MCF 10A (cell line): ENCODE data around the gene AKAP13. TPM values are rescaled to one million over a fixed set of nuclear protein-coding genes. Genes with fewer than 3 reads are reported as not detected.

Source experiments
- BruUV-seq: library from RNA; stranded (reverse); fragments of 400-500 nt; replicated peaks from 2 replicates; lab custom pipeline; 2021; lab: Mats Ljungman, UMichigan
- CTCF ChIA-PET: fragments of 300-600 bp; sonication (Branson Sonifier 250); formaldehyde crosslinking; extraction: SDS; loops from one replicate; lab custom pipeline; 2021; ENCODE audit warnings: antibody characterized with exemption, inconsistent platforms; lab: Yijun Ruan, JAX
- POLR2A ChIA-PET: fragments of 300-600, 350-650 bp; sonication (Branson Sonifier 250); formaldehyde crosslinking; extraction: SDS; loops from one replicate; lab custom pipeline; 2020; ENCODE audit warnings: antibody characterized with exemption, inconsistent platforms; lab: Yijun Ruan, JAX
- DNase-seq: peaks from one replicate; pipeline ENCODE4 v3.0.0-alpha.2; 2018; ENCODE audit not compliant: unreplicated experiment
- H3K27ac Mint-ChIP-seq: one replicate; pipeline ENCODE4 v1.8.0; 2022; ENCODE audit warnings: mild to moderate bottlenecking, low read depth, mixed read lengths; ENCODE audit not compliant: unreplicated experiment
- H3K27me3 Mint-ChIP-seq: one replicate; pipeline ENCODE4 v1.8.0; 2022; ENCODE audit warnings: mixed read lengths; ENCODE audit not compliant: insufficient read depth, unreplicated experiment
- H3K36me3 Mint-ChIP-seq: one replicate; pipeline ENCODE4 v1.8.0; 2022; ENCODE audit warnings: mild to moderate bottlenecking, moderate library complexity, mixed read lengths; ENCODE audit not compliant: insufficient read depth, unreplicated experiment
- H3K4me1 Mint-ChIP-seq: one replicate; pipeline ENCODE4 v1.8.0; 2022; ENCODE audit warnings: mixed read lengths; ENCODE audit not compliant: insufficient read depth, unreplicated experiment
- H3K4me3 Mint-ChIP-seq: one replicate; pipeline ENCODE4 v1.8.0; 2022; ENCODE audit warnings: mild to moderate bottlenecking, moderate library complexity, mixed read lengths; ENCODE audit not compliant: unreplicated experiment
- H3K9me3 Mint-ChIP-seq: one replicate; pipeline ENCODE4 v1.8.0; 2022; ENCODE audit warnings: mixed read lengths; ENCODE audit not compliant: unreplicated experiment
- intact Hi-C: fragments of 100-400 bp; cut with micrococcal nuclease; formaldehyde crosslinking; loops from 2 replicates; pipeline ENCODE4 v1.14.1; 2022
- total RNA-seq: library from RNA; stranded (reverse); gene quantifications from 2 replicates; pipeline ENCODE4 v1.2.3, GENCODE V29; 2022
- TF ChIP-seq, protein P1 (sequence below): fragments of 200-600 bp; IDR thresholded peaks from one replicate; pipeline ENCODE4 v1.8.0; 2022; ENCODE audit warnings: antibody characterized with exemption, mild to moderate bottlenecking; ENCODE audit not compliant: unreplicated experiment

The AKAP13 gene
- total RNA-seq, 1 experiment from 2014 or later = 65.7 TPM

DNA sequence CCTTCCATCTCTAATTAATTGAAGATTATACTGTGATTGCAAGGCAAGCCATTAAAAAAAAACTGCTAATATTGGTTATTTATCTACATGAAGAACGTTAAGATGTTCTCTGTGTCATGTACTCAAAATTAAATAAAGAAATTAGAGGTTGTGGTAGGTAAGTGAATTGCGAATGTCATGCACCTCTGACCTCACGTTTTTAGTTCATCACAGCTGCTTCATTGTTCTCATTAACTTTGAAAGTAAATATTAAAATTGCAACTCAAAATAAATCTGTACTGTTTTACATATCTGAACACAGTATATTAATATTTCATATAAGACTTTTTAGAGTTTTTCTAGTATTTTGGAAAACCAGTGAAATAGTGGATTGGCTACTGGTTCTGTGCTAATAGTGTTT lies 320.4 kb downstream of the AKAP13 start:
- CTCF ChIA-PET = no interaction called here

DNA sequence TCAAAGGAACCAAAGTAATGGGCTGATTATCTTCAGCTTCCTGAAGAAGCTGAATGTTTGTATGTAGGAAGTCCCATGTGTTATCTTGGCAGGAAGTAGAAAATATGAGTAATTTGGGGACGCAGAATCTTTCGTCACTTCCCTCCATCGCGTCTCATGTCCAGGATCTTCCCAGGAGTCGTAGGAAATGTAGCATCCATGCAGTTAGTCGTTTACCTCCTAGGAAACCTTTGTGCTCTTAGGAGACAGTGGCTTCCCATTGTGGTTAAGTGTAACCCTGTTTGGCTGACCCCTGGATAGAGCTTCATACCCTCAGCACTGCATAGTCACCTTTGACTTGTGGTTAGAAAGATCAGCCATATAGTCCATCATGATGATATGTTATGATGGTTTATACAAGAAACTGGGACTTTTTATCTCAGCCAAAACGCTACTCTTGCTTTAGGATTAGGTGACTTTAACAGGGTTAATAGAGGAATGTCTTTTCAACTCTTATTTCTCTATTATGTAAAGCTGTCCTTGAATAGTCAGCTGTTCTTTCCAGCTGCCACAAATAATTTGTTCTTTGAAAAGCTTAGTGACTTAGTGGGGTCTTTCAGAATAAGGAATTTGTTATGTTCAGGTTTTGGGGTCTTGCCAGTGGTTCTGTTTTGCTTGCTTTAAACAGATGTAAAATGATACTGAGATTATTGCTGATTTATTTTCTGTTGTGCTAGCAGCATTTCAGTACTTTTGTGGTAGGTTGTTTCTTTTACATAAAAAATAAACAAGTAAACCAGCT lies 322.1 kb downstream of the AKAP13 start:
- Mint-ChIP-seq H3K4me1 (no peaks in the 10 kb centered on the region), H3K9me3 (no peaks in the 10 kb centered on the region), H3K27ac (no peak overlapping the region), H3K4me3 (no peak overlapping the region), H3K36me3 (peaks cover 60% of the 10 kb centered on the region), H3K27me3 (no peaks in the 10 kb centered on the region)
- TF ChIP-seq, protein P1, sequence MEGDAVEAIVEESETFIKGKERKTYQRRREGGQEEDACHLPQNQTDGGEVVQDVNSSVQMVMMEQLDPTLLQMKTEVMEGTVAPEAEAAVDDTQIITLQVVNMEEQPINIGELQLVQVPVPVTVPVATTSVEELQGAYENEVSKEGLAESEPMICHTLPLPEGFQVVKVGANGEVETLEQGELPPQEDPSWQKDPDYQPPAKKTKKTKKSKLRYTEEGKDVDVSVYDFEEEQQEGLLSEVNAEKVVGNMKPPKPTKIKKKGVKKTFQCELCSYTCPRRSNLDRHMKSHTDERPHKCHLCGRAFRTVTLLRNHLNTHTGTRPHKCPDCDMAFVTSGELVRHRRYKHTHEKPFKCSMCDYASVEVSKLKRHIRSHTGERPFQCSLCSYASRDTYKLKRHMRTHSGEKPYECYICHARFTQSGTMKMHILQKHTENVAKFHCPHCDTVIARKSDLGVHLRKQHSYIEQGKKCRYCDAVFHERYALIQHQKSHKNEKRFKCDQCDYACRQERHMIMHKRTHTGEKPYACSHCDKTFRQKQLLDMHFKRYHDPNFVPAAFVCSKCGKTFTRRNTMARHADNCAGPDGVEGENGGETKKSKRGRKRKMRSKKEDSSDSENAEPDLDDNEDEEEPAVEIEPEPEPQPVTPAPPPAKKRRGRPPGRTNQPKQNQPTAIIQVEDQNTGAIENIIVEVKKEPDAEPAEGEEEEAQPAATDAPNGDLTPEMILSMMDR = no peak
- ChIA-PET CTCF (interaction anchor here (1.3 kb wide), 1 partner anchor 406 kb away, joined by 3 read pairs; no protein-coding TSS in a partner anchor), POLR2A (no interaction called here)
- DNase-seq = no peak
- BruUV-seq = no TSS peak
- intact Hi-C loops = no loop called here

More for the DNA sequence above, 320.4 kb downstream of the AKAP13 start:
- Mint-ChIP-seq H3K27ac (no peak overlapping the region), H3K9me3 (no peaks in the 10 kb centered on the region), H3K4me3 (no peak overlapping the region), H3K36me3 (peaks cover 72% of the 10 kb centered on the region), H3K4me1 (no peaks in the 10 kb centered on the region), H3K27me3 (no peaks in the 10 kb centered on the region)
- intact Hi-C loops = no loop called here
- BruUV-seq = no TSS peak
- DNase-seq = no peak
- TF ChIP-seq, protein P1 = no peak
- POLR2A ChIA-PET = interaction anchor here (0.6 to 1.1 kb wide), 2 partner anchors 12 to 13 kb away, joined by 3 to 4 read pairs; no protein-coding TSS in a partner anchor

DNA sequence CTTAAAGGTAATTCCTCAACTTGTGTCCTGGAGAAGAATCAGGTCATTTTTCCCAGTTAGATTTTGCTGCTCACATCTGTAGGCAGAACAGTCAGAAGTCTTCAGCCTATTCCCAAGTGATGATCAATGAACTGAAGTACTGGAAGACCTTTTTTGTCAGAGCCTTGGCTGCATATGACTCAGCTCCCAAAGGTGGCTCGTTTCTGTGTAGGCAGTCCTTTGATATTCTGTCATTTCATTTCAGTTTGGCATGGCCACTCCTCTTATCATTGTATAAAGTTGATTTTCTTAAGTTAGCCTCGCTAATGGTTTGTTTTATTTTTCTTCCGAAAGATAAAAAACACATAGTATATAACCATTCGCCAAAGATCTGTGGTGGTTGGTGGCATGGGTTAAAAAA lies 323.7 kb downstream of the AKAP13 start:
- Mint-ChIP-seq H3K27me3 (no peaks in the 10 kb centered on the region), H3K4me1 (no peaks in the 10 kb centered on the region), H3K4me3 (no peak overlapping the region), H3K9me3 (no peaks in the 10 kb centered on the region), H3K27ac (no peak overlapping the region), H3K36me3 (peaks cover 63% of the 10 kb centered on the region)
- DNase-seq = no peak
- CTCF ChIA-PET = no interaction called here
- POLR2A ChIA-PET = no interaction called here
- intact Hi-C loops = no loop called here
- TF ChIP-seq, protein P1 = no peak
- no TSS peak for BruUV-seq

DNA sequence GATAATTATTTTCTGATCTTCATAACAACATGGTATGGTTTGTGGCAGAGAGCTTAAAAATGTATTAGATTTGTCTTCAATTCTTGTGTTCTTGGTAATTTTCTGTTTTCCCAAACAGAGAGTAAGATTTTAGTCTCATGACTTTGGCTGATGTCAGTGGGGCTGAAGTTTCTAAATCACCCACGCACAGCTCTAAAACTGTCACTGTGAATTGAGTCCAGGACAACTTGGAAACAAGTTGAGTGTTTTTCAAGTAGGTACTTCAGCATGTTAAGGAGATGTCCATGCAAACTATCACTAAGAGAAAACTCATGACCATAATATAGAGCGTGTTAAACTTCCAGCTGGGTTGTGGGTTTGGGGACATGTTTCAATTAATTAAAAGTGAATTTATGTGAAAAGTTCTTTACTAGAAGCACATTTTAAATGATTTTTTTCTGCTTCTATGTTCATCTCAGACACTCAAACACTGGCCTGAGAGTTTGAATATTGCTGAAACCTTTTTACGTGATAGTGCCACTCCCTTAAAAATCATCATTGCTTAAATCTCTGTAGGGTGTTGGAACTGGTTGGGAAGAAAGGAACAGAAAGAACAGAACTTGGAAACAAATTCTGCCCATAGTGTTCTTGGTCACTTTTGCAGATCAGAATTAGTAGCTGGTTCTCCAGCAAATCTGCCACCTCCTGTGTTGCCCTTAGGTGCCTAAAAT lies 324.5 kb downstream of the AKAP13 start:
- H3K36me3 Mint-ChIP-seq = peaks cover 64% of the 10 kb centered on the region
- ChIA-PET CTCF (no interaction called here), POLR2A (no interaction called here)
- H3K4me3 Mint-ChIP-seq = no peak overlapping the region
- BruUV-seq = no TSS peak
- TF ChIP-seq, protein P1 = no peak
- H3K9me3 Mint-ChIP-seq = no peaks in the 10 kb centered on the region
- intact Hi-C loops = no loop called here
- no peak overlapping the region for H3K27ac Mint-ChIP-seq
- no peak for DNase-seq
- no peaks in the 10 kb centered on the region for H3K4me1 Mint-ChIP-seq
- H3K27me3 Mint-ChIP-seq = no peaks in the 10 kb centered on the region
